NB4 (cell line): ENCODE results near the gene ZNF530.

Experiments used
- CTCF ChIP-seq: IDR thresholded peaks from one replicate; pipeline ENCODE4 v1.5.1; 2012; ENCODE audit warnings: low read depth, low read length
- MAX ChIP-seq: IDR thresholded peaks from 2 replicates; pipeline ENCODE4 v1.6.1; 2011; ENCODE audit warnings: low read depth, low read length
- POLR2A ChIP-seq: IDR thresholded peaks from 2 replicates; pipeline ENCODE4 v1.6.1; 2011; ENCODE audit warnings: mild to moderate bottlenecking; ENCODE audit not compliant: insufficient read length; ENCODE audit errors: extremely low read depth

DNA sequence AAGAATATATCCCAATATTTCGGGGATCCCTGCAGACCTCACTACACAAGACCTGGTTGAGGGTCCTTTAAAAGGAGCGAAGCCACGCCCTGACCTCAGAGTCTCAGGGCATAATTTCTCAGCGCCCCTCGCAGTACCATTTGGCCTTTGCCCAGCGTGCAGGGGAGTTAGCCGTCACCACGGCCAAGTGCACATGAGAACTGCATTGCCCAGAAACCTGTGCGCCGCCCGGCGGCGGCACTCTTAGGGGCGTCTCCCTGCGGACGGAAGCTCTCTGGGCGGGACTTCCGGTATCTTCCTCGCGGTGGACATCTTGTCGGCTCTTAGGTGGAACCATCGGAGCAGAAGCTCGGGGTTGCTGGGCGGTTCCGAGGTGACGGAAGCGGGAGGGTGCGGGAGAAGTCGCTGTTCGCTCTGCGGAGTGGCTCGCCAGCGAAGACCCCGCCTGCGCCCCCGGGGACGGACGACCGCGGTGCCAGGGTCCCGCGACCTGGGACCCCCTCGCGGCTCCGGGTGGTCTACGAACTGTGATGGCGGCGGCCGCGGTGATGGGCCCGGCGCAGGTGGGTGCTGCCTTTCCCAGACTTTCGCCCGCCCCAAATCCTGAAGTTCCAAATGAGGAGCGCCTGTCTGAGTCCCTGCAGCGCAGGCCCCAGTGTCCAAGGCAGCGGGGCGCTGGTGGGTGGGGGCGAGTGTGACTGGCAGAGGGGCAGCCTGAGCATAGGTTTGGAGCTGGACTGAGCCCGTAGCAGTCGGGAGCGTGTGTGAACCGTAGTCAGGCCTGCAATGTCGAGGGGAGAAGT is 14.5 kb downstream of the ZNF530 start, which contains the start of gene ZNF134:
- no peak for TF ChIP-seq CTCF
- TF ChIP-seq POLR2A = peak; percentile 65
- TF ChIP-seq MAX = peak; percentile 71
